ENCODE measurements around the gene TLCD3B. TPM values are rescaled to one million over a fixed set of nuclear protein-coding genes. Genes with fewer than 3 reads are reported as not detected.
"Not testable (repeated sequence)": the region's sequence is repeated elsewhere in the genome, so short reads cannot be mapped to it uniquely, and the experiment has no call there.

Gene TLCD3B
- total RNA-seq, 1 experiment from 2014 or later = 0.07 TPM

DNA sequence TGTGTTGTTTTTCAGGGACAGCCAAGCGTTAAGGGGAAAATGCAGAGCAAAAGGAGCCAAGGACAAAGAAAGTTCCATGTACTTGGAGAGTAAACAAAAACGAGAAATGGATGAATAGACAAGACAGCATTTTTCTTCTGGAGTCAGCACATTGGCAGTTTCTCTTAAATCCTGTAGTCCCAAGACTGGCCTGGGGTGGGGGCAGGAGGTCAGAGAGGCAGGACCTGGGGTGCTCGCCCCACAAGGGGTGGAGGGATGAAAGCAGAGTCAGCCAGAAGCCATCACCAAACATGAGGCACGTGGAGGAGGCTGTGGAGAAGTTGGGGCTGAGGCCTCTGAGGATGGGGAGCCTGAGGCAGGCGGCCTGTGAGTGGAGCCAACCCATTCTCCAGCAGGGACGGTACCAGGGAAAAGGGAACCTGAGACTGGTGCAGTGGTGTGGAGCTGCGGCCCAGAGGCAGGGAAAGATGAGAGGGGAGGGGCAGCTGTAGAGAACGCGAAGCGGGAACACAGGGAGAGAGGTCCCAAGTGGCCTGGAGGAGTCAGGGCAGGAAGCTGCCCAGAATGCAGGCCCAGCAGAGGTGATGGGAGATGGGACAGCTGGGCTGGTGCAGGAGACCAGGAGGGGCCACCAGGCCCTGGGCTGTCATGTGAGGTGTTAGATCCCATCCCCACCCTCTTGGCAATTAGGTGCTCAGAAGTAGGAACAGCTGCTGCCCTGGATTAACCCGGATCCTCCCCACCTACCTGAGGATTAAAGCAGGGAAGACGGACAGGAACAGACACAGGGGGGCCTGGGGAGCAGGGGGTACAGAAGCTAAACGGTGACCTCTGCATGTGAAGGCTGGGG, 3.3 kb downstream of the TLCD3B start:
- no peak for DNase-seq (ENCODE audit: extremely low read depth, low read depth)

- no peak for DNase-seq (ENCODE audit: extremely low read depth, low read depth)
These were observed 4.6 kb downstream of the TLCD3B start for GRCh38 chr16:30026449-30026848.

GRCh38 chr16:30025574-30025973, 5.5 kb downstream of the TLCD3B start:
- no peak for DNase-seq (ENCODE audit: extremely low read depth, low read depth)

GRCh38 chr16:30025156-30025555, 5.9 kb downstream of the TLCD3B start:
- DNase-seq (ENCODE audit: extremely low read depth, low read depth) = no peak

- no peak for DNase-seq (ENCODE audit: extremely low read depth, low read depth)
These were observed 6.6 kb downstream of the TLCD3B start for GRCh38 chr16:30024451-30024850.

- DNase-seq (ENCODE audit: extremely low read depth, low read depth) = no peak
These were observed 7.5 kb downstream of the TLCD3B start for GRCh38 chr16:30023586-30023985.

DNA sequence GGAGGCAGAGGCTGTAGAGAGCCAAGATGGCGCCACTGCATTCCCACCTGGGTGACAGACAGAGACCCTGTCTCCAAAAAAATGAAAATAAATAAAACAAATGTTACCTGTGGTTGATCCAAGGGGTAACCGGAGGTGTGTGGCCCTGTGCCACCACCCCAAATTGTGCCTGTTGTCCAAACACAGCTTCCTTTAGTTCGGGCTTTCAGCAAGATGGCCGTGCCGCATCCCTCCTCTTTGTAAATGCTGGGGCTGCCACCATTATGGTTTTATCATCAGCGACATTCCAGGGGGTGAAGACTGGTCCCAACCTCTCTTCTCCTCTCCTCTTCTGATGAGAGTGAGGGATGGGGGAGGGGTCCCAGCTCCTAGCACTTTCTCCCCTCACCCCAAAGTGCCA, 8.2 kb downstream of the TLCD3B start, which contains the start of gene C16orf92:
Gene C16orf92, plus strand, starts transcription at position 312 of the 400 bp plus-strand sequence. CDS start 143 bp downstream, outside the sequence.
- DNase-seq (ENCODE audit: extremely low read depth, low read depth) = no peak

- DNase-seq (ENCODE audit: extremely low read depth, low read depth) = no peak
These were observed 12.3 kb downstream of the TLCD3B start for GRCh38 chr16:30018731-30019158.

DNA sequence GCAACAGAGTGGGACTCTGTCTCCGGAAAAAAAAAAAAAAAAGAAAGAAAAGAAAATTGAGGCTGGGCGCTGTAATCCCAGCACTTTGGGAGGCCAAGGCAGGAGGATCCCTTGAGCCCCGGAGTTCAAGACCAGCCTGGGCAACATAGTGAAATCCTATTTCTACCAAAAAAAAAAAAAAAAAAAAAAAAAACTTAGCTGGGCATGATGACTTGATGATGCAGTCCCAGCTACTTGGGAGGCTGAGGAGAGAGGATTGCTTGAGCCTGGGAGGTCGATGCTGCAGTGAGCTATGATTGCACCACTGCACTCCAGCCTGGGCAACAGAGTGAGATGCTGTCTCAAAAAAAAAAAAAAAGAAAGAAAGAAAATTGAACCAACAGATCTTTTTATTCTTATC, 13.1 kb downstream of the TLCD3B start:
- DNase-seq (ENCODE audit: extremely low read depth, low read depth) = not testable (repeated sequence)

DNA sequence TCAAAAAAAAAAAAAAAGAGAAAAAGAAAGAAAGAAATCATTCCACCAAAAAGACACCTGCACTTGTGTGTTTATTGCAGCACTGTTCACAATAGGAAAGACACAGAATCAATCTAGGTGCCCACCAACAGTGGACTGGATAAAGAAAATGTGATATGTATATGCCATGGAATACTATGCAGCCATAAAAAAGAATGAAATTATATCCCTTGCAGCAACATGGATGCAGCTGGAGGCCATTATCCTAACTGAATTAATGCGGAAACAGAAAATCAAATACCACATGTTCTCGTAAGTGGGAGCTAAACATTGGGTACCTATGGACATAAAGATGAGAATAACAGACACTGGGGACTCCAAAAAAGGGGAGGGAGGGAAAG, 13.8 kb downstream of the TLCD3B start:
- DNase-seq (ENCODE audit: extremely low read depth, low read depth) = no peak

- no peak for DNase-seq (ENCODE audit: extremely low read depth, low read depth)
These were observed 14.4 kb downstream of the TLCD3B start for GRCh38 chr16:30016555-30017276.

DNA sequence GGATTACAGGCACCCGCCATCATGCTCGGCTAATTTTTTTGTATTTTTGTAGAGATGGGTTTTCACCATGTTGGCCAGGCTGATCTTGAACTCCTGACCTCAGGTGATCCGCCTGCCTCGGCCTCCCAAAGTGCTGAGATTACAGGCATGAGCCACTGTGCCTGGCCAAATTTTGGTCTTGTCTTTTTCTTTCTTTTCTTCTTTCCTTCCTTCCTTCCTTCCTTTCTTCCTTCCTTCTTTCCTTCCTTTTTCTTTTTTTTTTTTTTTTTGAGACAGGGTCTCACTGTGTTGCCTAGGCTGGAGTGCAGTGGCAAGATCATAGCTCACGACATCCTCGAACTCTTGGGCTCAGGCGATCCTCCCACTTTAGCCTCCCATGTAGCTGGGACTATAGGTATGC, 15.6 kb downstream of the TLCD3B start:
- not testable (repeated sequence) for DNase-seq (ENCODE audit: extremely low read depth, low read depth)

DNA sequence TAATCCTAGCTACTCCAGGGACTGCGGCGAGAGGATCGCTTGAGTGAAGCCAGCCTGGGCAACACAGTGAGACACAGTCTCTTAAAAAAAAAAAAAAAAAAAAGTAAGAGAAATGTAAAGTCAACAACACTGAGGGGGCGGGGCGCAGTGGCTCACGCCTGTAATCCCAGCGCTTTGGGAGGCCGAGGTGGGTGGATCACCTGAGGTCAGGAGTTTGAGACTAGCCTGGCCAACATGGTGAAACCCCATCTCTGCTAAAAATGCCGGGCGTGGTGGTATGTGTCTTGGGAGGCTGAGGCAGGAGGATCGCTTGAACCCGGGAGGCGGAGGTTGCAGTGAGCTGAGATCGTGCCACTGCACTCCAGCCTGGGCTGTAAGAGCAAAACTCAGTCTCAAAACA, 18.5 kb downstream of the TLCD3B start:
- DNase-seq (ENCODE audit: extremely low read depth, low read depth) = not testable (repeated sequence)

- no peak for DNase-seq (ENCODE audit: extremely low read depth, low read depth)
These were observed 19.2 kb downstream of the TLCD3B start for GRCh38 chr16:30011714-30012504.

- no peak for DNase-seq (ENCODE audit: extremely low read depth, low read depth)
These were observed 20.0 kb downstream of the TLCD3B start, which contains the start of gene DOC2A for GRCh38 chr16:30010844-30011713. TSS of gene DOC2A (minus strand) at chr16:30011027. CDS start at chr16:30010222, 805 bp downstream.

DNA sequence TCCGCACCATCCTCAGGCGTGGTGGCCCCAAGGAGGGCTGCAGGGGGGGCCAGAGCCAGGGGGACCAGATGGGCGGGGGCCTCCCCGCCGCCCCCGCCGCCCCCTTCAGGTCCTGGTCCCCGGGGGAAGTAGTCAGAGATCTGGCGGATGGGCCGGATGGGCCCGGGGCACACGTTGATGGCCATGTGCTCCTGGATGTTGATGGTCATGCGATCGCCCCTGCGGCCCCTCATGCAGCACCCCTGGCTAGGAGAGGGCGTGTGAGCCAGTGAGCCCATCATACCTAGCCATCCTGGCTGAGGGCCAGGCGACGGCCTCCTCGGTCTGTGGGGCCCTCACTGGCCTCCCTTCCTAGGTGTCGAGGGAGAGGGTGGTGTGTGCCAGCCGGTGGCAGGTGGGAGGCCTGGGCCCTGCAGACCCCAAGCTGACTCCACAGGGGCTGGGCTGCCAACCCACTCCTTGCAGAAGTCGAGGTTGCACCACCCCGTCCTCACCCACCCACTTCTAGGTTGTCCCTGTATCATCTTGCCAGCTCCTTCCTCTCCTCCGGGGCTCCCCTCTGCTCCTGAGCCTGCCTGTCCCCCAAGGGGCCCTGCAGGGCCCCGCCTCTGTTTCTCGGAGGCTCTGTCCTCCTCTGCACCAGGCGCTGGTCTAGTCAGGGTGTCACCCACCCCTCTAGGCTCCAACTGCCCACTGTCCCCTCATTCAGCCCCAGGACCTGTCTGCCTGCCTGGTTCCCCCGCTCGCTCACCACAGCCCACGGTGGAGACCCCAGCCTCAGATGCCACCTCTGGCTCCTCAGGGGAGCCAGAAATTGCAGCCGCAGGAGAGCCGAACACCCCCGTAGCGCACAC, 20.9 kb downstream of the TLCD3B start:
- no peak for DNase-seq (ENCODE audit: extremely low read depth, low read depth)

- no peak for DNase-seq (ENCODE audit: extremely low read depth, low read depth)
These were observed 21.8 kb downstream of the TLCD3B start for GRCh38 chr16:30009085-30009862.

- DNase-seq (ENCODE audit: extremely low read depth, low read depth) = no peak
These were observed 23.6 kb downstream of the TLCD3B start for GRCh38 chr16:30007378-30007895.
